Measurements from ENCODE around the gene SMU1. TPM values are rescaled to one million over a fixed set of nuclear protein-coding genes. Genes with fewer than 3 reads are reported as not detected.

SMU1 gene
- total RNA-seq, 1 experiment from 2014 or later, result 30.3 TPM

DNA sequence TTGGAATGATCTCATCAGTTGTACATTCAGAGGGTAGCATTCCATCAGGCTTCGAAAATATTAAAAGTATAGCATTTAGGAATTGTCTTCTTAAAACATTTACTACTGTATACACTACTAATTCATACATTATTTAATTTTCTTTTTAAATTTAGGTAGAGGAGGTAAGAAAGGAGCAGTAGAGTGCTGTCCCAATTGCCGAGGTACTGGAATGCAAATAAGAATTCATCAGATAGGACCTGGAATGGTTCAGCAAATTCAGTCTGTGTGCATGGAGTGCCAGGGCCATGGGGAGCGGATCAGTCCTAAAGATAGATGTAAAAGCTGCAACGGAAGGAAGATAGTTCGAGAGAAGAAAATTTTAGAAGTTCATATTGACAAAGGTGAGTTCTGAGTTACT lies 46.2 kb downstream of the SMU1 start:
- intact Hi-C loops (cut with micrococcal nuclease; ENCODE audit: unreplicated experiment) (no loop called here), in situ Hi-C loops (cut with HindIII; ENCODE audit: low pct_unique_long_range_greater_than_20kb, low sequenced_read_pairs) (no loop called here)
- DNase-seq (ENCODE audit: low read depth, low spot score) (no peak), ATAC-seq (no peak)
- H3K9me3 ChIP-seq (ENCODE audit: control insufficient read depth, insufficient read depth, low read depth, low read length), result no peaks in the 10 kb centered on the region
- TF ChIP-seq, protein P1, sequence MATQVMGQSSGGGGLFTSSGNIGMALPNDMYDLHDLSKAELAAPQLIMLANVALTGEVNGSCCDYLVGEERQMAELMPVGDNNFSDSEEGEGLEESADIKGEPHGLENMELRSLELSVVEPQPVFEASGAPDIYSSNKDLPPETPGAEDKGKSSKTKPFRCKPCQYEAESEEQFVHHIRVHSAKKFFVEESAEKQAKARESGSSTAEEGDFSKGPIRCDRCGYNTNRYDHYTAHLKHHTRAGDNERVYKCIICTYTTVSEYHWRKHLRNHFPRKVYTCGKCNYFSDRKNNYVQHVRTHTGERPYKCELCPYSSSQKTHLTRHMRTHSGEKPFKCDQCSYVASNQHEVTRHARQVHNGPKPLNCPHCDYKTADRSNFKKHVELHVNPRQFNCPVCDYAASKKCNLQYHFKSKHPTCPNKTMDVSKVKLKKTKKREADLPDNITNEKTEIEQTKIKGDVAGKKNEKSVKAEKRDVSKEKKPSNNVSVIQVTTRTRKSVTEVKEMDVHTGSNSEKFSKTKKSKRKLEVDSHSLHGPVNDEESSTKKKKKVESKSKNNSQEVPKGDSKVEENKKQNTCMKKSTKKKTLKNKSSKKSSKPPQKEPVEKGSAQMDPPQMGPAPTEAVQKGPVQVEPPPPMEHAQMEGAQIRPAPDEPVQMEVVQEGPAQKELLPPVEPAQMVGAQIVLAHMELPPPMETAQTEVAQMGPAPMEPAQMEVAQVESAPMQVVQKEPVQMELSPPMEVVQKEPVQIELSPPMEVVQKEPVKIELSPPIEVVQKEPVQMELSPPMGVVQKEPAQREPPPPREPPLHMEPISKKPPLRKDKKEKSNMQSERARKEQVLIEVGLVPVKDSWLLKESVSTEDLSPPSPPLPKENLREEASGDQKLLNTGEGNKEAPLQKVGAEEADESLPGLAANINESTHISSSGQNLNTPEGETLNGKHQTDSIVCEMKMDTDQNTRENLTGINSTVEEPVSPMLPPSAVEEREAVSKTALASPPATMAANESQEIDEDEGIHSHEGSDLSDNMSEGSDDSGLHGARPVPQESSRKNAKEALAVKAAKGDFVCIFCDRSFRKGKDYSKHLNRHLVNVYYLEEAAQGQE (IDR thresholded peaks at IDR 0.05; ENCODE audit: insufficient read depth in 1 of 2, low read depth in 2 of 2, low read length in 1 of 2), result no peak; a peak in 1 of 4 replicates
- TF ChIP-seq POLR2AphosphoS5 (IDR thresholded peaks at IDR 0.05; ENCODE audit: low read depth, low read length) (no peak), TCF7L2 (IDR thresholded peaks at IDR 0.05; ENCODE audit: low read depth, low read length) (no peak), SIN3A (IDR thresholded peaks at IDR 0.05; ENCODE audit: borderline replicate concordance, insufficient read depth, low read depth, low read length) (no peak)
- TF ChIP-seq, protein P2, sequence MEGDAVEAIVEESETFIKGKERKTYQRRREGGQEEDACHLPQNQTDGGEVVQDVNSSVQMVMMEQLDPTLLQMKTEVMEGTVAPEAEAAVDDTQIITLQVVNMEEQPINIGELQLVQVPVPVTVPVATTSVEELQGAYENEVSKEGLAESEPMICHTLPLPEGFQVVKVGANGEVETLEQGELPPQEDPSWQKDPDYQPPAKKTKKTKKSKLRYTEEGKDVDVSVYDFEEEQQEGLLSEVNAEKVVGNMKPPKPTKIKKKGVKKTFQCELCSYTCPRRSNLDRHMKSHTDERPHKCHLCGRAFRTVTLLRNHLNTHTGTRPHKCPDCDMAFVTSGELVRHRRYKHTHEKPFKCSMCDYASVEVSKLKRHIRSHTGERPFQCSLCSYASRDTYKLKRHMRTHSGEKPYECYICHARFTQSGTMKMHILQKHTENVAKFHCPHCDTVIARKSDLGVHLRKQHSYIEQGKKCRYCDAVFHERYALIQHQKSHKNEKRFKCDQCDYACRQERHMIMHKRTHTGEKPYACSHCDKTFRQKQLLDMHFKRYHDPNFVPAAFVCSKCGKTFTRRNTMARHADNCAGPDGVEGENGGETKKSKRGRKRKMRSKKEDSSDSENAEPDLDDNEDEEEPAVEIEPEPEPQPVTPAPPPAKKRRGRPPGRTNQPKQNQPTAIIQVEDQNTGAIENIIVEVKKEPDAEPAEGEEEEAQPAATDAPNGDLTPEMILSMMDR (IDR thresholded peaks at IDR 0.05), result no peak
- CTCF ChIA-PET, result no interaction called here
- no peak overlapping the region for H3K4me3 ChIP-seq (ENCODE audit: low read depth in 2 of 2, low read length in 2 of 2)
- H3K27ac ChIP-seq (ENCODE audit: low read length), result no peak overlapping the region
- no peaks in the 10 kb centered on the region for H3K27me3 ChIP-seq (ENCODE audit: control insufficient read depth, insufficient read depth, low read length)
- H3K36me3 ChIP-seq (ENCODE audit: control insufficient read depth, insufficient read depth, low read length), result peaks cover 71% of the 10 kb centered on the region
- POLR2A ChIA-PET, result interaction anchor here (0.5 kb wide), 1 partner anchor 122 kb away, joined by 5 read pairs; no protein-coding TSS in a partner anchor
- no TSS peak for BruUV-seq (replicated peaks)
- H3K4me1 ChIP-seq (ENCODE audit: control insufficient read depth, insufficient read depth, low read length), result peaks cover 41% of the 10 kb centered on the region

GRCh38 chr9:33029231-33029786 lies 47.2 kb downstream of the SMU1 start:
- no peak overlapping the region for H3K4me3 ChIP-seq (ENCODE audit: low read depth in 2 of 2, low read length in 2 of 2)
- intact Hi-C loops (cut with micrococcal nuclease; ENCODE audit: unreplicated experiment), result no loop called here
- TSS peak; percentile 4 for BruUV-seq (replicated peaks)
- ChIA-PET POLR2A (no interaction called here), CTCF (no interaction called here)
- peaks cover 41% of the 10 kb centered on the region for H3K4me1 ChIP-seq (ENCODE audit: control insufficient read depth, insufficient read depth, low read length)
- TF ChIP-seq TCF7L2 (IDR thresholded peaks at IDR 0.05; ENCODE audit: low read depth, low read length) (no peak), POLR2AphosphoS5 (IDR thresholded peaks at IDR 0.05; ENCODE audit: low read depth, low read length) (no peak), SIN3A (IDR thresholded peaks at IDR 0.05; ENCODE audit: borderline replicate concordance, insufficient read depth, low read depth, low read length) (no peak)
- TF ChIP-seq, protein P1 (IDR thresholded peaks at IDR 0.05; ENCODE audit: insufficient read depth in 1 of 2, low read depth in 2 of 2, low read length in 1 of 2), result no peak
- TF ChIP-seq, protein P2 (IDR thresholded peaks at IDR 0.05), result no peak
- H3K36me3 ChIP-seq (ENCODE audit: control insufficient read depth, insufficient read depth, low read length), result peaks cover 64% of the 10 kb centered on the region
- in situ Hi-C loops (cut with HindIII; ENCODE audit: low pct_unique_long_range_greater_than_20kb, low sequenced_read_pairs), result no loop called here
- peak overlapping the region; percentile 48; the same call in 1 of the 2 replicates for H3K27ac ChIP-seq (ENCODE audit: low read length)
- DNase-seq (ENCODE audit: low read depth, low spot score), result no peak
- H3K27me3 ChIP-seq (ENCODE audit: control insufficient read depth, insufficient read depth, low read length), result no peaks in the 10 kb centered on the region
- H3K9me3 ChIP-seq (ENCODE audit: control insufficient read depth, insufficient read depth, low read depth, low read length), result no peaks in the 10 kb centered on the region
- ATAC-seq, result no peak

Data from Panc1 (cell line).